ENCODE results near the gene SERTAD2. TPM values are rescaled to one million over a fixed set of nuclear protein-coding genes. Genes with fewer than 3 reads are reported as not detected.

Gene SERTAD2
- total and polyA plus RNA-seq, 5 donors, result 8.2 to 25.4 (median 19.7) TPM

DNA sequence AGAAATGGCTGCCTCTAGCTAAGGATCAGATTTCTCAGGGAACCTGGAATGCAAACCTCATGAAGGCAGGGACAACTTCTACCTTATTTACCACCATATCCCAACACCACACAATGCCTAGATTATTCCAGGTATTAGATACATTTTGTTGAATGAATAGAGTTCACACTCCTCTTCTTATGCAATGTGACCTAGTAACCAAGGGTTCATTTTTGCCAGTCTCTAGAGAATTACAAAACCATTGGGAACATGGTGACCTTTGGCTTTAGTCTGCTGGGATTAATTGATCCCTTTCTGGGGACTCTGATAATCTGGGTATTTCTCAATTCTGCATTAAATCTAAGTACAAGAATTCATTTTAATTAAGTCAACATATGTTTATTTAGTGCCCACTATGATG lies 35.2 kb upstream of the SERTAD2 start:
- DNase-seq, result no peak
- H3K27me3 ChIP-seq (ENCODE audit: control insufficient read depth, insufficient read depth), result no peaks in the 10 kb centered on the region
- intact Hi-C loops (cut with DNase I), result no loop called here
- H3K9me3 ChIP-seq (ENCODE audit: control insufficient read depth, low read length), result no peaks in the 10 kb centered on the region
- no peak overlapping the region for H3K4me3 ChIP-seq (ENCODE audit: low read length)
- H3K27ac ChIP-seq (ENCODE audit: low read length), result no peak overlapping the region
- H3K4me1 ChIP-seq (ENCODE audit: control insufficient read depth, insufficient read depth, low read length), result no peaks in the 10 kb centered on the region
- ATAC-seq, result no peak

DNA sequence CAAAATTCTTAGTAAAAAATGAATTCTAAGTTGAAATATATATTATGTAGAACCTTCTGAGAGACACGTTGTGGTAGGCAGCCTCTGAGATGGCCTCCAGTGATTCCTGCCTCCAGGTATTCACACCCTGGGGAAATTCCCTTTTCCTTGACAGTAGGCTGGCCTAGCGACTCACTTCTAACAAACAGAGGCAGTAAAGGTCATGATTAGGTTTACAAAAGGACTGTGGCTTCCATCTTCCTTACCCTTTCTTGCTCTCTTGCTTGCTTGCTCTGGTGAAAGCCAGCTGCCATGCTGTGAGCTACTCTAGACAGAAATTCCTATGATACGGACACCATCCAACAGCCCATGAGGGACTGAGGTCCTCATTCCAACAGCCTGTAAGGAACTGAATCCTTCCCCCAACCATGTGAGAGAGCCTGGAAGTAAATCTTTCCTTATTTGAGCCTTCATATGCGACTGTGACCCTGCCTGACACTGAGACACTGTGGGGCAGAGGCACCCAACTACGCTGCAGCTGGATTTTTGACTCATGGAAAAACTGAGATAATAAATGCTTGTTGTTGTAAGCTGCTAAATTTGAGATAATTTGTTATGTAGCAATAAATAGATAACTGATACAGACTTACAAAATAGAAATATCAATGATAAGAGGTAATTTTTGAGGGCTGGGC lies 32.7 kb upstream of the SERTAD2 start:
- ATAC-seq, result no peak
- WGBS, result 90% methylated on average over 5 of the region's 5 CpGs
- intact Hi-C loops (cut with DNase I), result no loop called here

DNA sequence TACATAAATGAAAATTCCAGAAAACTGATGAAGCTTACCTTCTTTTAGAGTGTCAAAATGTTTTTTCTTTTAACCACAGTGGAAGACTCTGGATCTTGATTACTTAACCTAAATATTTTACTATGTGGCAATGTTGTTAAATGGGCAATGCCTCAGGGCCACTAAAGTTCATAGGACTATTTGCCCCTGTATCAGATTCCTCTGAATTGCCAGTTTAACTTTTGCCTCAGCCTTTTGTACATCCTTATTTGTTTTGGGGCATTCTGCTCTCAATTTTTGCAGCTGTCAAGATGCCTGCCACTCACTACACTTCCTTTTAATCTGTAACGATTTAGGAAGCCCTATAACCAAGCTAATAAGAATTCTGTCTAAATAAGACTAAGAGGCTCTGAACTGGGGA lies 31.7 kb upstream of the SERTAD2 start:
- no peaks in the 10 kb centered on the region for H3K27me3 ChIP-seq (ENCODE audit: control insufficient read depth, insufficient read depth)
- intact Hi-C loops (cut with DNase I), result no loop called here
- H3K9me3 ChIP-seq (ENCODE audit: control insufficient read depth, low read length), result no peaks in the 10 kb centered on the region
- H3K27ac ChIP-seq (ENCODE audit: low read length), result no peak overlapping the region
- DNase-seq (no peak), ATAC-seq (no peak)
- H3K4me3 ChIP-seq (ENCODE audit: low read length), result no peak overlapping the region
- no peaks in the 10 kb centered on the region for H3K4me1 ChIP-seq (ENCODE audit: control insufficient read depth, insufficient read depth, low read length)
- 55% methylated on average over 1 of the region's 1 CpG for WGBS

More for the DNA sequence above, 32.7 kb upstream of the SERTAD2 start:
- H3K4me3 ChIP-seq (ENCODE audit: low read length), result no peak overlapping the region
- no peaks in the 10 kb centered on the region for H3K27me3 ChIP-seq (ENCODE audit: control insufficient read depth, insufficient read depth)
- no peak overlapping the region for H3K27ac ChIP-seq (ENCODE audit: low read length)
- H3K4me1 ChIP-seq (ENCODE audit: control insufficient read depth, insufficient read depth, low read length), result no peaks in the 10 kb centered on the region
- no peak for DNase-seq
- no peaks in the 10 kb centered on the region for H3K9me3 ChIP-seq (ENCODE audit: control insufficient read depth, low read length)

DNA sequence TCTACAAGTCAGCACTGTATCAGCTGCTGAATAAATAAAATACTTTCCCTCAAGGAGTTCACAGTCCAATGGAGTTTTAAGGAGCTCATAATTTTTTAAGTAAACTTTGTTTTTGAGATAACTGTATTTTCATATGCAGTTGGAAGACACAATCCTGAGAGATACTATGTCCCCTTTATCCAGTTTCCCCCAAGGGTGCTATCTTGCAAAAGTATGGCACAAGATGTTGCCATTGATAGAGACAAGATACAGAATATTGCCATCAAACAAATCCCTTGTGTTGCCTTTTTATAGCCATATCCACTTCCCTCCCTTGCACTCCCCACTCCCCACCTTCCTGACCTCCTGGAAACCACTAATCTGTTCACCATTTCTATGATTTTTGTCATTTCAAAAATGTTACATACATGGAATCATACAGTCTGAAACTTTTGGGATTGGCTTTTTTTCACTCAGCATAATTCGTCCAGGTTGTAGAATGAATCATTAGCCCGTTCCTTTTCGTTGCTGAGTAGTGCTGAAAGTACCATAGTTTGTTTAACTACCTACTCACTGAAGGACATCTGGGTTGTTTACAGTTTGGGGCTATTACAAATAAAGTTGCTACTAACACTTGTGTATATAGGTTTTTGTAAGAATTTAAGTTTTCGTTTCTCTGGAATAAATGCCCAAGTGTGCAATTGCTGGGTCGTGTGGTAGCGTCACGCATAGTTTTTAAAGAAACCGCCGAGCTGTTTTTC lies 30.2 kb upstream of the SERTAD2 start:
- 95% methylated on average over 9 of the region's 9 CpGs for WGBS
- H3K4me1 ChIP-seq (ENCODE audit: control insufficient read depth, insufficient read depth, low read length), result no peaks in the 10 kb centered on the region
- DNase-seq (no peak), ATAC-seq (no peak)
- H3K27ac ChIP-seq (ENCODE audit: low read length), result no peak overlapping the region
- intact Hi-C loops (cut with DNase I), result no loop called here
- H3K27me3 ChIP-seq (ENCODE audit: control insufficient read depth, insufficient read depth), result no peaks in the 10 kb centered on the region
- no peak overlapping the region for H3K4me3 ChIP-seq (ENCODE audit: low read length)
- no peaks in the 10 kb centered on the region for H3K9me3 ChIP-seq (ENCODE audit: control insufficient read depth, low read length)

DNA sequence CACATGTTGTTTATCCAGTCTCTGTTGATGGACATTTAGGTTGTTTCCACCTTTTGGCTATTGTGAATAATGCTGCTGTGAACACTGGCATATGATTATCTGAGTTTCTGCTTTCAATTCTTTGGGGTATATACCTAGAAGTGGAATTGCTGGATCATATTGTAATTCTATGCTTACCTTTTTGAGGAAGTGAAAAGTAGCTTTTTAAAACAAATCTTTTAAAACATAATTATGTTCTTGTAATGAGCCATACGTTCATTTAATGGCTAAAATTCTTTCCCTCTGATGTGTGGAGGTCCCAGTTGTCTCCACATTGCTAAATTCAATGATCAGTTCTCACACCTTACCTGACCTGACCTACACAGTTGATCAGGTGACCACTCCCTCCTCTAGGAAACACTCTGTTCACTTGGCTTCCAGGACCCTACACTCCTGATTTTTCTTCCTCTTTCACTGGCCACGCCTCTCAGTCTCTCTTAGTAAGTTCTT lies 27.8 kb upstream of the SERTAD2 start:
- H3K27ac ChIP-seq (ENCODE audit: low read length), result no peak overlapping the region
- no peak overlapping the region for H3K4me3 ChIP-seq (ENCODE audit: low read length)
- no peak for ATAC-seq
- no peak for DNase-seq
- 80% methylated on average over 2 of the region's 2 CpGs for WGBS
- H3K27me3 ChIP-seq (ENCODE audit: control insufficient read depth, insufficient read depth), result no peaks in the 10 kb centered on the region
- intact Hi-C loops (cut with DNase I), result no loop called here
- no peaks in the 10 kb centered on the region for H3K4me1 ChIP-seq (ENCODE audit: control insufficient read depth, insufficient read depth, low read length)
- no peaks in the 10 kb centered on the region for H3K9me3 ChIP-seq (ENCODE audit: control insufficient read depth, low read length)

DNA sequence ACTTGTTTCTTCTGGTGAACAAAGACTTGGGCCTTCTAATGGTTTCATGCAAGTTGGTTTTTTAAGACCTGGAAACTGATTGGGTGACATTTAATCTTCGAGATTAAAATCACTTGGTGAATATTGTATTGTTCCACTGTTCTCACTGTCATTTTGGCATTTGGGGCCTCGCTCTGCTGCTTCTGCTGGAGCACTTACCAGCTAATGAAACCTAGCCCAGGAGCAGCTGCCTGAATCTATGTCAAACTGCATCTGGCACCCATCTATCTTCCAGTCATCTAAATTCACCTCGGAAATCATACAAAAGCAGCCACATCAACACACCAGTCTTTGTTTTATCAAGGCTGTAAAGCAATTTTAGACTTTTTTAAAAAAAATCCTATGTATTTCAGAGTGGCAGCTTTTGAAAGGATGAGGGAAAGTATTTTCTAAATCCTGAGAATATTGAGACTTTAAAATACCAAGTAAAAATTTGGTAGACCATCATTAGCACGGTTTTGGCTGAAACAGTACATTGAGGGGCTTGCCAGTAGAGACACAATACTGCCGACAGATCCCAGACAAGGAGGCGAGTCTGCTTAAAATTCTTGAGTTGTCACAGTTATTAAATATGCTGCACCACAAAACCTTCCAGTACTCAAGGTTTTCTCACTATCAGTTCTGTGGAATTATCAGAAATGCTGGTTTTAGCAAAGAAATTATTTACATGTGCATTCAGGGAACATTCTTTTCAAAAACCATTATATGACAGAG lies 26.1 kb upstream of the SERTAD2 start:
- DNase-seq, result no peak
- intact Hi-C loops (cut with DNase I), result no loop called here
- Histone ChIP-seq H3K4me1 (ENCODE audit: control insufficient read depth, insufficient read depth, low read length) (no peaks in the 10 kb centered on the region), H3K4me3 (ENCODE audit: low read length) (no peak overlapping the region), H3K9me3 (ENCODE audit: control insufficient read depth, low read length) (no peaks in the 10 kb centered on the region), H3K27me3 (ENCODE audit: control insufficient read depth, insufficient read depth) (no peaks in the 10 kb centered on the region), H3K27ac (ENCODE audit: low read length) (no peak overlapping the region)
- no peak for ATAC-seq
- WGBS, result 69% methylated on average over 6 of the region's 6 CpGs

DNA sequence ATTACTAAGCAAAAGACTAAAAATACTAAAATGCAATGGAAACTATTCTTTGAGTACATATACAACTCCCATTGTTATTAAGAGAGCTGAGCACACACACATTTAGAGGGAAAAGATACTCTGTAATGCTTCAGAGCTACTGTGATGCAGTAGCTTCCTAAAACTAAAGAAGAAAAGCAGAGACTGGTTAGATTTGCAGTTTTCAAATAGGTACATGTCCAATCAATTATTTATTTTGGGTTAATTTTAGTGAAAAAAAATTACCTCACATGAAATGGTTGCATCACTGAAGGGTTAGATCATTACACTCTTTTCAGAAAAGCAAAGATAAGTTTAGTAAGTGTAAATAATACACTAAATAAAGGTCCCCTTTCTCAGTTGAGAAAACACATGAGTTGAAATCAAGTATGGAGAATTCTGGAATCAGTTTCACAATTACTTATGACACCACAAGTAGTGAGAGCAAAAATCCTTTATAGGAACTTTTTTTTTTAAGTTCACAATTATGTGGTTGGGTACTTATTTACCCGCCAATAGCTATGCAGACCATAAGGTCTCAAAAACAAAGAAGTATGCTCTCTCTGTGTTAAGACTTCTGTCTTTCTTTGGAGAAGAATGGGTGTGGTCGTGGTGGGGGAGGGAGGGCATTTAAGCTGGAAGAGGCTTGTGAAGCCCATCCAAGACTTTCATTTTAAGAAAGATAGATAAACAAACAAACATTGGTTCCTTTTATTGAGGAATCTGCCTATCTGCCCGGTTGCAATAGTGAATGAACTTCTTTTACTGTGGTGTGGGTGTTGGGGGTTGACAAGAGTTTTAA lies 25.3 kb upstream of the SERTAD2 start:
- Histone ChIP-seq H3K4me1 (ENCODE audit: control insufficient read depth, insufficient read depth, low read length) (no peaks in the 10 kb centered on the region), H3K9me3 (ENCODE audit: control insufficient read depth, low read length) (no peaks in the 10 kb centered on the region), H3K4me3 (ENCODE audit: low read length) (no peak overlapping the region), H3K27ac (ENCODE audit: low read length) (no peak overlapping the region), H3K27me3 (ENCODE audit: control insufficient read depth, insufficient read depth) (no peaks in the 10 kb centered on the region)
- intact Hi-C loops (cut with DNase I), result no loop called here
- DNase-seq (peak in 1 of 3 donors; percentile 48), ATAC-seq (no peak)
- WGBS, result 55% methylated on average over 3 of the region's 3 CpGs

DNA sequence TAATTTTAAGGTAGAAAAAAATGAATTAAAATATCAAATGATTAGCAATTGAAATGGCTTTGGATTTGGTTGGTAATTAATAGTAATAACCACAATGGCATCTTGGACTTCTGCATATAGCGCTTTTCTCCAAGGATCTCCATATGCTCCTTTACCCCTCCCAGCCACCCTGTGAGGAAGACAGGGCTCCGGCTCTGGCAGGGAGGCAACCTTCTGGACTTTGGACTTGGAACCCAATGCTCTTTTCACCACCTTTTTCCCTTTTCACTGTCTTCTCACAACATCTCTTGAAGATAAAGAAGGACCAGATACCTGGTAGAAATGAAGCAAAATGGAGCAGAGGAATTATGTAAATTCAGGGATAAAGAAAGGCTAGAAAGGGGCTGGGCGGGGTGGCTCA lies 23.8 kb upstream of the SERTAD2 start:
- Histone ChIP-seq H3K4me3 (ENCODE audit: low read length) (no peak overlapping the region), H3K27ac (ENCODE audit: low read length) (no peak overlapping the region), H3K4me1 (ENCODE audit: control insufficient read depth, insufficient read depth, low read length) (no peaks in the 10 kb centered on the region), H3K9me3 (ENCODE audit: control insufficient read depth, low read length) (no peaks in the 10 kb centered on the region), H3K27me3 (ENCODE audit: control insufficient read depth, insufficient read depth) (no peaks in the 10 kb centered on the region)
- ATAC-seq (no peak), DNase-seq (no peak)
- WGBS, result 97% methylated on average over 3 of the region's 3 CpGs
- intact Hi-C loops (cut with DNase I), result no loop called here

DNA sequence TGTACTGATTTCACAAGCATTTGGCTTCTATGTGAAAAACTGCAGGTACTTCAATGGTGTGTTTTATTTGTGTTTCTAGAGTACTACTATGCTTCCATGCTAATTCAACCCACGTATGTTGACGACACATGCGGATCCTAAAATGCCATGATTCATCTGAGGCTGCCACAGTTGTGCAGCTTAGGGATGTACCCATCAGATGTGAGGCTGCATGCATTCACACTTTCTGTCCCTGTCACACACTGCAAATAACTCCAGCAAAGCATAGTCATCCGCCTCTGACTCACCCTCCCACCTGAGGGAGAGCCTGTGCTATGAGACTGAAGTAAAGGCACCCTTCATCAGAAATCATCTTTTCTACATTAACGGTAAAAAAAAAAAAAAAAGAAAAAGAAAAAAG lies 22.1 kb upstream of the SERTAD2 start:
- H3K4me3 ChIP-seq (ENCODE audit: low read length), result no peak overlapping the region
- no peak for DNase-seq
- H3K9me3 ChIP-seq (ENCODE audit: control insufficient read depth, low read length), result no peaks in the 10 kb centered on the region
- intact Hi-C loops (cut with DNase I), result no loop called here
- H3K4me1 ChIP-seq (ENCODE audit: control insufficient read depth, insufficient read depth, low read length), result no peaks in the 10 kb centered on the region
- WGBS, result 90% methylated on average over 5 of the region's 5 CpGs
- no peaks in the 10 kb centered on the region for H3K27me3 ChIP-seq (ENCODE audit: control insufficient read depth, insufficient read depth)
- no peak for ATAC-seq
- H3K27ac ChIP-seq (ENCODE audit: low read length), result no peak overlapping the region

DNA sequence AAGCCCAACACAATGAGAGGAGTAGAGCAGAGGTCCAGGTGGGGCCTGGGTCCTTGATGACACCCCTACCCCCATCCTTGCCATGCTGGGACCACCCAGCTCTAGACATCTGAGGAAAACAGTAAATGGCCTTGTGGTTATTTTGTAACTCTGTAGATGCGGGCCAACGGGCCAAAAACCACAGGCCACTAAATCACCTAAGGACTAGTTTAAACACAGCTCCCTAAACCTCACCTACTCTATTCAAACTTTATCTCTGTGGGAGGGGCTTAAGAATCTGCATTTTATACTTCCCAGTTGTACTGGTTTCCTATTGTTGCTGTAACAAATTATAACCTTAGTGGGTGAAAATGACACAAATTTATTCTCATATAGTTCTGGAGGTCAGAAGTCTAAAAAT lies 19.0 kb upstream of the SERTAD2 start:
- no peak for DNase-seq
- H3K4me3 ChIP-seq (ENCODE audit: low read length), result no peak overlapping the region
- H3K27me3 ChIP-seq (ENCODE audit: control insufficient read depth, insufficient read depth), result no peaks in the 10 kb centered on the region
- H3K9me3 ChIP-seq (ENCODE audit: control insufficient read depth, low read length), result no peaks in the 10 kb centered on the region
- no peak for ATAC-seq
- H3K4me1 ChIP-seq (ENCODE audit: control insufficient read depth, insufficient read depth, low read length), result no peaks in the 10 kb centered on the region
- intact Hi-C loops (cut with DNase I), result no loop called here
- WGBS, result 72% methylated on average over 2 of the region's 2 CpGs
- no peak overlapping the region for H3K27ac ChIP-seq (ENCODE audit: low read length)

All from right cardiac atrium (tissue), 5 donors.